HG02870 (cell line): ENCODE results near the gene SCAMP2.

ENCODE experiments used
- ATAC-seq: cut with Tn5 transposase; IDR thresholded peaks from one replicate; pipeline ENCODE4 v1.9.1; 2021; ENCODE audit warnings: mild to moderate bottlenecking, moderate library complexity; ENCODE audit not compliant: unreplicated experiment

SCAMP2 gene

GRCh38 chr15:74839526-74840395, 33.4 kb downstream of the SCAMP2 start:
- ATAC-seq: no peak

- no peak for ATAC-seq
Measured at GRCh38 chr15:74838746-74839525, 34.2 kb downstream of the SCAMP2 start.

- ATAC-seq: no peak
Measured at GRCh38 chr15:74838137-74838516, 35.0 kb downstream of the SCAMP2 start.

GRCh38 chr15:74837482-74838136, 35.6 kb downstream of the SCAMP2 start:
- no peak for ATAC-seq

- ATAC-seq: no peak
Measured at GRCh38 chr15:74836846-74837245, 36.3 kb downstream of the SCAMP2 start.

- ATAC-seq: no peak
Measured at GRCh38 chr15:74835312-74835823, 37.8 kb downstream of the SCAMP2 start.

GRCh38 chr15:74833376-74834107, 39.6 kb downstream of the SCAMP2 start:
- ATAC-seq: no peak

- no peak for ATAC-seq
Measured at GRCh38 chr15:74832826-74833225, 40.3 kb downstream of the SCAMP2 start.

GRCh38 chr15:74831813-74832495, 41.2 kb downstream of the SCAMP2 start:
- ATAC-seq: no peak

GRCh38 chr15:74830868-74831267, 42.3 kb downstream of the SCAMP2 start:
- ATAC-seq: no peak

GRCh38 chr15:74829991-74830390, 43.2 kb downstream of the SCAMP2 start:
- no peak for ATAC-seq

- no peak for ATAC-seq
Measured at GRCh38 chr15:74829486-74829885, 43.7 kb downstream of the SCAMP2 start.

GRCh38 chr15:74828835-74829234, 44.3 kb downstream of the SCAMP2 start:
- no peak for ATAC-seq

GRCh38 chr15:74827614-74828013, 45.6 kb downstream of the SCAMP2 start:
- ATAC-seq: no peak

GRCh38 chr15:74826921-74827320, 46.2 kb downstream of the SCAMP2 start:
- no peak for ATAC-seq

- ATAC-seq: no peak
Measured at GRCh38 chr15:74826364-74826819, 46.8 kb downstream of the SCAMP2 start, which contains the start of gene CPLX3. Gene CPLX3 (plus strand): TSS chr15:74826627. CDS start chr15:74826704, 77 bp downstream.

- ATAC-seq: no peak
Measured at GRCh38 chr15:74825866-74826265, 47.3 kb downstream of the SCAMP2 start.

GRCh38 chr15:74824976-74825375, 48.2 kb downstream of the SCAMP2 start:
- no peak for ATAC-seq

GRCh38 chr15:74823324-74823723, 49.8 kb downstream of the SCAMP2 start:
- ATAC-seq: no peak

GRCh38 chr15:74822233-74822632, 50.9 kb downstream of the SCAMP2 start:
- no peak for ATAC-seq
